HepG2 (cell line): Measurements from ENCODE around the gene TMEM217. TPM values are rescaled to one million over a fixed set of nuclear protein-coding genes. Genes with fewer than 3 reads are reported as not detected.

Experiments
- ATAD3A ChIP-seq: sonication (generic); formaldehyde crosslinking; IDR thresholded peaks from 2 replicates; pipeline ENCODE4 v1.4.0; 2020; ENCODE audit warnings: missing genetic modification reagents
- BCL3 ChIP-seq: sonication (generic); formaldehyde crosslinking; IDR thresholded peaks from 2 replicates; pipeline ENCODE4 v1.5.1; 2020; ENCODE audit warnings: mild to moderate bottlenecking, missing genetic modification reagents, moderate library complexity
- NFAT5 ChIP-seq: sonication (generic); formaldehyde crosslinking; IDR thresholded peaks from 2 replicates; pipeline ENCODE4 v1.4.0; 2020; ENCODE audit warnings: missing genetic modification reagents
- NONO ChIP-seq, 2 experiments: fragments of 450-650 bp in 1 of 2; sonication (generic) in 1 of 2; formaldehyde crosslinking in 1 of 2; IDR thresholded peaks in 1 of 2; conservative IDR thresholded peaks in 1 of 2; 2 replicates each; pipeline versions ENCODE4 v1.6.1 to v1.8.0; 2017 to 2022; ENCODE audit warnings: mild to moderate bottlenecking in 1 of 2, missing genetic modification reagents in 1 of 2, moderate library complexity in 1 of 2
- PAXIP1 ChIP-seq: sonication (generic); formaldehyde crosslinking; conservative IDR thresholded peaks from 2 replicates; pipeline ENCODE4 v1.4.0; 2020; ENCODE audit warnings: mild to moderate bottlenecking, missing genetic modification reagents, moderate library complexity
- POLR2AphosphoS2 ChIP-seq: IDR thresholded peaks from 2 replicates; pipeline ENCODE4 v1.6.1; 2011; ENCODE audit warnings: low read depth, low read length, improper control_type of control experiment
- RBM22 ChIP-seq: fragments of 200-400 bp; formaldehyde crosslinking; optimal IDR thresholded peaks from 2 replicates; pipeline ENCODE3; 2017; ENCODE audit warnings: mild to moderate bottlenecking, low read length, moderate library complexity
- REXO4 ChIP-seq: sonication (generic); formaldehyde crosslinking; IDR thresholded peaks from 2 replicates; pipeline ENCODE4 v1.8.0; 2022; ENCODE audit warnings: missing genetic modification reagents, mild to moderate bottlenecking, borderline replicate concordance
- RFX5 ChIP-seq: IDR thresholded peaks from 2 replicates; pipeline ENCODE4 v1.6.1; 2011; ENCODE audit warnings: low read depth, low read length, improper control_type of control experiment
- SSRP1 ChIP-seq: IDR thresholded peaks from 2 replicates; pipeline ENCODE4 v1.6.1; 2016; ENCODE audit warnings: control low read depth
- ZFP82 ChIP-seq: sonication (generic); formaldehyde crosslinking; IDR thresholded peaks from 2 replicates; pipeline ENCODE4 v1.5.1; 2020; ENCODE audit warnings: mild to moderate bottlenecking, missing genetic modification reagents, borderline replicate concordance
- ZNF20 ChIP-seq: sonication (generic); formaldehyde crosslinking; IDR thresholded peaks from 2 replicates; pipeline ENCODE4 v1.4.0; 2020; ENCODE audit warnings: mild to moderate bottlenecking, moderate library complexity, missing genetic modification reagents
- ZNF282 ChIP-seq: fragments of 450-650 bp; IDR thresholded peaks from 2 replicates; pipeline ENCODE4 v1.6.1; 2018; ENCODE audit not compliant: partially characterized antibody
- ZNF343 ChIP-seq: sonication (generic); formaldehyde crosslinking; IDR thresholded peaks from 2 replicates; pipeline ENCODE4 v1.4.0; 2020; ENCODE audit warnings: mild to moderate bottlenecking, missing genetic modification reagents
- ZNF382 ChIP-seq: sonication (generic); formaldehyde crosslinking; IDR thresholded peaks from 2 replicates; pipeline ENCODE4 v1.5.0; 2020; ENCODE audit warnings: missing genetic modification reagents, mild to moderate bottlenecking, borderline replicate concordance
- polyA plus RNA-seq, 8 experiments: library from polyadenylated mRNA; depleted of rRNA in 3 of 8; stranded (reverse) in 7 of 8; unstranded in 1 of 8; fragments of >200 nt; fragmentation: Illumina TruSeq in 4 of 8; extraction: Trizol in 4 of 8; gene quantifications; 2 replicates each; pipeline versions ENCODE4 v1.2.1 to v1.2.3, GENCODE V29; 2011 to 2016; ENCODE audit warnings: low read depth in 4 of 8, missing spikeins in 1 of 8, mixed read lengths in 1 of 8; ENCODE audit not compliant: insufficient read depth in 1 of 8
- total RNA-seq, 5 experiments: library from RNA; depleted of rRNA; stranded (reverse); fragments of >200 nt; fragmentation: Illumina TruSeq; extraction: Trizol; gene quantifications; 2 replicates each; pipeline ENCODE4 v1.2.3, GENCODE V29; 2016; ENCODE audit warnings: low read depth in 1 of 5

TMEM217 gene
- total and polyA plus RNA-seq, 2 of the 13 experiments (the other 11 are each of a cell fraction or from before 2014, with no cell fraction given) = 2.3 to 3.4 TPM

GRCh38 chr6:37169496-37170272, 88.3 kb downstream of the TMEM217 start, which contains the start of gene PIM1 (continued):
- TF ChIP-seq BCL3 (CRISPR knock-in tag) (no peak), POLR2AphosphoS2 (no peak), ZNF382 (CRISPR knock-in tag) (no peak), ZNF282 (no peak), SSRP1 (CRISPR knock-in tag) (no peak), ZNF20 (CRISPR knock-in tag) (peak; percentile 82; the same call in 1 of the 2 replicates), REXO4 (CRISPR knock-in tag) (no peak), NONO (IDR thresholded peaks at IDR 0.05) (no peak), NONO (CRISPR knock-in tag; conservative IDR thresholded peaks at IDR 0.05) (peak; percentile 69), ZNF343 (CRISPR knock-in tag) (no peak), RFX5 (peak; percentile 15; the same call in 1 of the 2 replicates), ATAD3A (CRISPR knock-in tag) (no peak), RBM22 (no peak), NFAT5 (CRISPR knock-in tag) (no peak; the same call in 1 of the 2 replicates), ZFP82 (CRISPR knock-in tag) (no peak; the same call in 1 of the 2 replicates), PAXIP1 (CRISPR knock-in tag) (peak; percentile 88)
